HG03575 (cell line): Measurements from ENCODE around the gene KIF26B.
"Not testable (repeated sequence)": the region's sequence is repeated elsewhere in the genome, so short reads cannot be mapped to it uniquely, and the experiment has no call there.

ENCODE experiments used
- ATAC-seq: cut with Tn5 transposase; IDR thresholded peaks from one replicate; pipeline ENCODE4 v1.9.1; 2021; ENCODE audit not compliant: unreplicated experiment, insufficient number of reproducible peaks, low FRiP score; ENCODE audit errors: extremely low read depth

Gene KIF26B

DNA sequence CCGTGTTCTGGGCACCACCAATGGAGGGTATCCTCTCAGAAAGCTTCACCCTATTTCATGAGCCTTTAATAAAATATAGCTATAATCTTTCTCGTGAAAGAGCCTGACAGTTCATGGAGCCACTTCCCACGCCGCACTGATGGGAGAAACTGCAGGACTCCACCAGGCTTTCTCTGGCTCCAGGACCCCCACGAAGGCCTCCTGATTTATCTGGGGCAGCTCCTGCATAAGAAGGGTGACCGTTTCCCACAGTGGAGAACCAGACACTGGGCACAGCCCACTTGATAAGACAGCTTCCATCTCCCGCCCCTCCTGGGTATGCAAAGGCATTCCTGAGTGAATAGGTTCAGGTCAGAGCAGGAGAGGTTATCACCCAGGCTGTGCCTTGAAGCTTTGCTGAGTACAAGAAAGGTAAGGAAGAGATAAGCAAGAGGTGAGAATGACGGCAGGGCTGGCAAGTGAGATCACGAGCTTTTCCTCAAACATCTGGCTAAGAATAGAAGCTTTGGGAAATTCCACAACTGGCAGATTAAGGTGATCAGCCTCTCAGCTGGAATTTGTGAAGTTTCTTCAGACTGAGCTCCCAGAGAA lies 499.8 kb downstream of the KIF26B start:
- ATAC-seq = no peak

DNA sequence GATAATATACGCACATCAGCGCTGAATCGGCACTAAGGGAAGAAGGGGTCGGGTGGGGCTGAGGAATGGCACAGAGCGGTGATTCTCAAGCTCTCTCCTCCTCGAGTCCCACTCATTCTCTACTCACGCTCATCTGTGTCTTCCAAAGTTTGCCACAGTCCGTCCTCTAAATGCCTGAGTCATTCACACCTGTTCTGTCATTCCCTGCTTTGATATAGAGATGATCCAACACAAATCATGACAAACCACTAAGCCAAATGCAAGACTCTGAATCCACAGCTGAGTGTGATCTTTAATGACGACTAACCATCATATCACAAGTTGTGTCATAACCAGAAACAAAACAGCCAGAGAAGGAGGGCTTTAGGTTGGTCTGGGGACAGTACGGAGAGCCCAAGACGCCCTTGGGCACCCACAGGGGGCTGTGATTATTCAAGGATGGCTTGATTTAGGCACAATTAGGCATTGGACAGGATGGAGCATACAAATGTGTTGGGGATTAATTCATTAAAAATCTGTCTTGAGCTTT lies 501.5 kb downstream of the KIF26B start:
- no peak for ATAC-seq

DNA sequence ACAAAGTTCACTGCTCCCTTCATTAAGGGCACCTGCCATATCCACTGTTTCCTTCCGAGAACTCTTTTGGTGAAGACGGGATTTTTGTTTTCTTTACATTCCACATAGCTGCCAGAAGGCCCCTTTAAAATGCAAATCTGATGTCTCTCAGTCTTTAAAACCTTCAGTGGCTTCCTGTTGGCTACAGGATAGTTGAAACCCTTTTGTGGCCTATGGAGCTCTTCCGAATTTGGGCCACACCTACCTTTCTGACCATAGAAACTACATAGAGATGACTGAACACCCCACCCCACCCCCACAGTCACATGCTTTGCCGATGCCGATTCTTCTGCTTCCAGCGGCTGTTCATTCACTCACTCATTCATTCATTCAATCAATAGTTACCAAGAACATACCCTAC lies 502.6 kb downstream of the KIF26B start:
- no peak for ATAC-seq

DNA sequence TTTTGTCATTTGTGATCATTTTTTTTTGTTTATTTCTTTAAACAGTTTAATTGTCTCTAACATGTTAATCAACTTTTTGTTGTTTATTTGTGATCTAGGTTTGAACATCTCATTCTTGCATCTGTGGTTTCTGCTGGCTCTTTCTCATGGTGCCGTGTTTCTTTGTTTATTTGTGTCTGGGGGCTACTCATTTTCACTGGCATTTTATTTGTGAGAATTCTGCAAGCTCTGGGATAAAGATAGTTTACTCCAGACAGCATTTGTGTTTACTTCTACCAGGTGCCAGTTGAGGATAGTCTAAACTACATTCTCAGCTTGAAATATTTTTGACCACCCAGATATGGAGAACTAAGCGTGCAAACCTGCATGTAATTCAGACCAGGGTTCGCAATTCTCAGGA lies 508.6 kb downstream of the KIF26B start:
- no peak for ATAC-seq

DNA sequence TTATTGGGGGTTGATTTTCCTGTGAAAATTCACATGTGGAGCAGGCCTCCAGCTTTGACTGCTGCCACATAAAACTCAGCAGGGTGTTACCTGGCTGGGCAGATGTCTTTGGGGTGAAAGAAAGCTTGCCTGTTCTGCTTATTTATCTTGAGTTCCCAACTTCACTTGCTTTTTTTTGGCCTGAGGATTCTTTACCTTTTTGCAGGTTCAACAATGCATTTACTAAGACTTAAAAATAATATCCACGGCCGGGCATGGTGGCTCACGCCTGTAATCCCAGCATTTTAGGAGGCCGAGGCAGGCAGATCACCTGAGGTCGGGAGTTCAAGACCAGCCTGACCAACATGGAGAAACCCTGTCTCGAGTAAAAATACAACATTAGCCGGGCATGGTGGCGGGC lies 509.1 kb downstream of the KIF26B start:
- ATAC-seq = no peak

DNA sequence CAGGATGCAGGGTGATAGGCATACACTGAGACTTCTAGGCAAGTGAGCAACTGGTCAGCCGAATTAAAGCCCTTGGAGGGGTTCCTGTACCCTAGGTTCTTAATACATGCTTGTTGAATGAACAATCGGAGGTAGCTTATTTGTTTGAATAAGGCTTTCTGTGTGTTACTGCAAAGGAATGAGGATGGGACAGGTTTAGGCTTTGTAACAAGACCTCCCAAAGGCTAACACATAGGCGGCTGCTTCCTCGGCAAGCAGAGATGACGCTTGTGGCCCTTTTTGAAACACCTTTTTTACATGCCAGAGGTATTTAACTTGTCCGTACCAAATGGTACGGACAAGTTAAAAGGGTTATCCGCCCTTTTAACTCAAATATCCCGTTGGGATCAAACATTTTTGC lies 511.6 kb downstream of the KIF26B start:
- ATAC-seq = no peak

DNA sequence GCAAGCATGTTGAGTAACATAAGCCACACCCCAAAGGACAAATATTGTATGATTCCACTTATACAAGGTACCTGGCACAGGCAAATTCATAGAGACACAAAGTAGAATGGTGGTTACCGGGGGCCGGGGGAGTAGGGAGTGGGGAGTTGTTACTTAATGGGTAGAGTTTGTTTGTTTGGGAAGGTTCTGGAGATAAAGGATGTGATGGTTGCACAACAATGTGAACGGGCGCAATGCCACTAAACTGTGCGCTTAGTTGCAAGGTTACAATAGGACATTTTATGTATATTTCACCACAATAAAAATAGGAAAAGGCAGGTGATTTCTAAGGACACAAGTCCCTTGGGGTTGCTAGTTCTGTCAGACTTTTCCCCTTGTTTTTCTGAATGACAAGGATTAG lies 516.6 kb downstream of the KIF26B start:
- no peak for ATAC-seq

DNA sequence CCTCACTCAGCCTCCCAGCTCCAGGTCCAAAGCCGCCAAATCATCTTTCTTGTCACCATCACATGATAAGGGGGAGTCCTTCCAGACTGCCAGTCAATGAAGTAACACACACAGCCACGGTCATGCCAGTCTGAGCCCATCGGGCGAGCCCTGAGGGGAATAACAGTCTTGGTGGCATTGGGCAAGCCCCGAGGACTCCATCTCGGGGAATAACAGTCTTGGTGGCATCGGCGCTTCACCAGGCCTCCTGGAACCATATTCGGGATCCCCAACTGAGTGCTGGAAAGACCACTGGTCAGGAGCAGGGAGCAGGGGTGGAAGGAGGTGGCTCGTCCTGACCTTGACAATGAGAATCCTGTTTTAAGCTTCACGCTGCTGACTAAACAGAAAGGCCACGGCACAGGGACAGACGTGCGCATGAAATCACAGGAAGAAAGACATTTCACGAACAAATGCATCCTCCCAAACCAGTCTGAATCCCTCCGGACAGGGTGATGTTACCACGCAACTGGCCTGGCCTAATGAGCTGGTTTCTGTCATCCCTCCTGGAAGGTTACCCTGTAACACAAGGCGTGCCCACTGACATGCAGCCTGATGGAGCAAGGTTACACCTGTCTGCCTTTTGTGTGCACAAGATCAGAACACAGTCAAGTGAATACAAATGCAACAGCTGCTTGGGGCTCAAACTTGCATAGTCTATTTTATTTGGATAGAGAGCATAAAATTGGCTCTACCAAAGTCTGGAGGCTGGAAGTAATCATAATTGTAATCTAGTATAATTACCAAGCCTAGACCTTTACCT lies 517.4 kb downstream of the KIF26B start:
- ATAC-seq = no peak

DNA sequence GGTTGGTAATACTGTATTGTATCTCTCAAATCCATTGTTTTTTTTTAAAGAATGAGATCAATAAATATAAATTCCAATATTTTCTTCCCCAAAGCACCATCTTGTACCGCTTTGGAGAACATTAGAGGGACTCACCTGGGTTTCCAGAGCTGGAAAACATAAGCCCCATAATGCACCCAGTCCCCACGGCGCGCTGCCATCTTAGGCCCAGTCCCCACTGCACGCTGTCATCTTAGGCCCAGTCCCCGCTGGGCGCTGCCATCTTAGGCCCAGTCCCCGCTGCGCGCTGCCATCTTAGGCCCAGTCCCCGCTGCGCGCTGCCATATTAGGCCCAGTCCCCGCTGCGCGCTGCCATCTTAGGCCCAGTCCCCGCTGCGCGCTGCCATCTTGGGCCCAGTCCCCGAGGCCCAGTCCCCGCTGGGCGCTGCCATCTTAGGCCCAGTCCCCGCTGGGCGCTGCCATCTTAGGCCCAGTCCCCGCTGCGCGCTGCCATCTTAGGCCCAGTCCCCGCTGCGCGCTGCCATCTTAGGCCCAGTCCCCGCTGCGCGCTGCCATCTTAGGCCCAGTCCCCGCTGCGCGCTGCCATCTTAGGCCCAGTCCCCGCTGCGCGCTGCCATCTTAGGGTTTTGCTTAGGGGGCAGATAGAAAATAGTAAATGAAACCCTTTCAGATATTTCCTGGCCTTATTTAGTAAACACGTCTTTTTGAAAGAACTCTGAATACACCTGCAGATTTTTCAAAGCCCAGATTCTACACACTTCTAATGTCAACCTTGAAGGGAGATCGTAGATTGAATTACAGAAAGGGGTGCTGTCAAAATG lies 518.3 kb downstream of the KIF26B start:
- ATAC-seq = not testable (repeated sequence)

DNA sequence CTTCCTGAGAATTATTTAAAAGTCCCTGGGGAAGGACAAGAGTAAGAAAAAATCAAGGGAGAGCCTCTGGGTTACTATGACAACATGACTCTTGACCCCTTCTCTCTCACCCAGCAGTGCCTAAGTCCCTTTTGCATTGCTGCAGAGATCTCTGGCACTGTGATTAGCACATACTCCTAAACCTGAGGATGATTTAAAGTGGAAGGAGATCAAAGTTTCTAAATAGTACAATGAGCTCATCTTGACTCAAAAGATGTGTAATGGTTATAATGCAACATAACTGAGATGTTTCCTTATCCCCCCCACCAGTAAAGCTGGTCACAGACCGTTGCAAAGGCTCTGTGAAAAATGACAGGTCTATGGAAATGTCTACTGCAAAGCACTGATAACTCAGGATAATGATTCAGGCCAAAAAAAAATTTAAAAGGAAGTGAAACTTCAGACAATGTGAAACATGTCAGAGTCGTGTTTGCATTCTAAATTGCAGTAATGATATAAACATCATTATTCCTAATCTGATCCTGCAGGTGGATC lies 519.2 kb downstream of the KIF26B start:
- peak; percentile 63 for ATAC-seq

DNA sequence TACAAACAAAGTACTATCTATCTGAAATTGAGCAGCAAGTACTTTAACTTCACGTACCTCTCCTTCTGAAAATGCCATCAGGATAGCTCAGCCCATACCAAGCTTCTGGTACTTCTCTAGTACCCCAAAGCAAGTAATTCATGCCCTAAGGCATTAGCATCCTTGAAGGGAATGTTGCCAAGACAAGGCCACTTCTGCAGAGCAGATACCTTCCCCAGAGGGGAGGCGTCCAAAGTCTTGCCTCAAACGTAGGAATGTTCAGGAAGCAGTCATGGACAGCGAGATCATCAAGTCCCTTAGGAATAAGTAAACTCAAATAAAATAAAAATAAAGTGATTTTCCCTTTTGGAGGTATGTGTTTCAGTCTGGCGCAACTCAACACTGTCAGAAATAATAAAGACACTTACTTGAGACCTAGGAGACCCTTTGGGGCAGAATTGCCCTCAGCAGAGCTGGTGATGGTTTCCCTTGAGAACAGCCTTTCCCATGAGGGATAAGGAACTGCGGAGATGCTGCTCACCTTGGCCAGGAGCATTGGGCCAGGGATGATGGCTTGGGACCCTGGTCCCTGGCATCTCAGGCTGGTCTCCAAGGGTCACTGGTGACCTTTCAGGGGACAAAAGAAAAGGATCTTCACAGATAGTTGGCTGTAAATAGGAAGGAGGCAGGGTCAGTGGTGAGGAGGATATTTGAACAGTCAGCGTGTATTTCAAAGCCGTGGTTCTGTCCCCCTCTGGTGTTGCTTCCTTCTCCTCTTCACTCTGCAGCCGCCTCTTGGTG lies 522.9 kb downstream of the KIF26B start:
- ATAC-seq = no peak

DNA sequence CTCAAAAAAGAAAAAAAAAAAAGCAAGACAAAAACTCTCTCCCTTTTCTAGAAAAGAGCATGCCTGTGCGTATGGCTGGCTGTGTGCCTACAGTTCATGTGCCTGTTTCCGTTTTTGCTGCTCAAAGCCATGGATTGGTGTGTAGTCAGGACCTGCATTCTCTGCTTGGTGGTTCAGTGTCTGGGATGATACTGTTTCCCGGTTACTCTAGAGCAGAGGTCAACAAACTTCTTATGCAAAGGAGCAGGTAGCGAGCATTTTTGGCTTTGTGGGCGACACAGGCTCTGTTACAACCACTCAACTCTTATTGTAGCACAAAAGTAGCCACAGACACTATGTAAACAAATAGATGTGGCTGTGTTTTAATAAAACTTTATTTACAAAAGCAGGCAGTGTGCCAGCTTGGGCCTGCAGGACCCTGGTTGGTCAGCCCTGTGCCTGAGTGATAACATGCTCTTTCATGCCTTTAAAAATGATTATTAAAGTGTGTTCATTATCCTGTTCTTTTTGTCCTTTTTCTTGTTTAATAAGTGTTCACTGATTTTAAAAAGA lies 524.2 kb downstream of the KIF26B start:
- ATAC-seq = no peak

DNA sequence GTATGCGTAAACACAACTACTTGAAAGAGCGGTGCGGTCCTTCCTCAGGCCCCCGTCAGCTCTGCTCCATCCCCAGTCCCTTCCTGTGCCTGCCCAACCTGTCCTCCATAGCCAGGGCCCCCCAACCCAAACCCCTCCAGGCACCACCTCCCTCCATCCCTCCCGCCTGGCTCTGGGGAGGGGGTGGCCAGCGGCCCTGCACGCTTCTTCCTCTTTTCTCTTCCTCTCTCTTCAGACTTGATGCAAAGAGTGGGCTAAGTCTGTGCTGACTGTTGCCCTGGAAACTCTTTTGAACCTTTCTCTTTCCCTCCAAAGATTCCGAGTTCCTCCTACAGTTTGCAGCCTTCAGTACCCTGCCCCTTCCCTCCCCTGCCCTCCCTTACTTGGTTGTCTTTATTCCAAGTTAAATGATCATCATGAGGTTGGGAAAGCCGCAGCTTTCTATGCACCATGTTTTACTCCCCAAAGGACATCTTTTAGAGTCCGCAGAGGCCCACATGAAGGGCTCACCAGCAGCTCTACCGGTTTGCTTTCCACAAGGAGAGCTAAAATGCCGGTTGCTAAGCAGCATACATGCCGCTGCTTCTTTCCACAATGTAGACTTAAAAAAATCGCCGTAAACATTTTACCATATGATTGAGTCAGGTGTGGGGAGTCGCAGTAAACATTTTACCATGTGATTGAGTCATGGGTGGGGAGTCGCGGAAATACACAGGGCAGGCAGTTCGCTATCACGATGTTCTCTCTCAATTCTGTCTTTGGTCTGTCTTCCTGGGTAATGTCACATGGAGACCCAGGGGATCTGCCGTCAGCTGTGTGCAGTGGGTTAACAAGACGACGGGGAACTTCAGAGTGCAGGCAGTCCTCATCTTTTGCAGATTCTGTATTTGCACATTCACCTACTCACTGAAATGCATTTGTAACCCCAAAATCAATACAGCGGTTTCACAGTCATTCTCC lies 525.3 kb downstream of the KIF26B start:
- no peak for ATAC-seq

DNA sequence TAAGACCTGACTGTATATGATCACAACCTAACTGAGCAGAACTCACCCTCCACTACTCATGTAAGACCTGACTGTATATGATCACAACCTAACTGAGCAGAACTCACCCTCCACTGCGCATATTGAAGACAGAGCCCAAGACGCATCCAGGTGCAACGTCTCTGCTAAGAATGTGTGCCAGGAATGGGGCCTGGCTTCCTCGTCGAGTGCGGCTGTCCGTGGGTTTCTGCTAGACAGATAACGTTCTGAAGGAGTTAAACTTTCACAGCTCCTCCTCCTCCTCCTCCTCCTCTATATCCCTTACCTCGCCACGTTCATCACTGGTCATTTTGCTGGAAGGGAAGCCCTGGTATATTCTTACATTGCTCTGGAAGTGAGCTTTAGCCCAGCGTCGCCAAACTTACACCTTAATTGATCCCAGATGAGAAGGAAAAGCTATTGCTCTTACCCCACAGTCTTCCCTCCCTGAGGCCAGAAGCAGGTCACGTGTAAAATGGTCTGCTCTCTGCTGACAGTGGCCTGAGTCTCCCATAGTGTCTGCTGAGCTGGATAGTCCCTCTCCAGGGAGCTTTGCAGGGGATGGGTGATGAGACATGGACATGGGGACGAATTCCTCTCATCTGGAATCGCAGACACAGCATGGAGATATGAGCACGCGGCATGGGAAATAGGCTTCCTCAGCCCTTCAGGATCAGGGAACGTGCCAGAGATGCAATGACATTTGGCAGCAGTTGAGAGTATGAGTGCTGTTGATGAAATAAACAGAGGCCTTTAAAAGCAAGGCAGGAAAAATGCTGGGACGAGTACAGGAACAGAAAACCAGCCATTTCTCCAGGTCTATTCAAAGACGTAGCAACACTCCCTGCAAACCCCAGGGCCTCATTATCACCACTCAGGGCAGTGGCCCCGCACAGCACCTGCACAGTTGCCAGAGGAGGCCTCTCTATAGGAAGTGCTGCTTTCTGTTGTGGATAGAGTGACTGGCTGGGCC lies 528.1 kb downstream of the KIF26B start:
- ATAC-seq = no peak

DNA sequence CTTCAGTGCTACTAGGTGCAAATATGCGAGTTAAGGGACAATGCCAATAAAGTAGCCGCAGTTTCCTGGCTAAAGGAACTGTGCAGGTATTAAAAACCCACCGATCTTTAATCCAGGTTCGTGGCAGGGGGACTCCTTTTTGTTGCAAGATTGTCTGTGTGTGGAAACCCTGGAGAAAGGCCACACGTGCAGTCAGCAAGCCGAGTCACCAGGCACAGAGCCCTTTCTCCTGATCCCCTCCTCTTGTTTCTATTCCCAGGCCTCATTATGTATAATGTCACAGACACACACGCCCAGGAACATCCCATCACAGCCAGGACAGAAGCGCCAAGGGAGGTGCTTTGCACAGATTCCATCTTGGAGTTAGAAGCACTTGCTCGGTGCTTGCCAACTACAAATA lies 528.9 kb downstream of the KIF26B start:
- ATAC-seq = no peak

DNA sequence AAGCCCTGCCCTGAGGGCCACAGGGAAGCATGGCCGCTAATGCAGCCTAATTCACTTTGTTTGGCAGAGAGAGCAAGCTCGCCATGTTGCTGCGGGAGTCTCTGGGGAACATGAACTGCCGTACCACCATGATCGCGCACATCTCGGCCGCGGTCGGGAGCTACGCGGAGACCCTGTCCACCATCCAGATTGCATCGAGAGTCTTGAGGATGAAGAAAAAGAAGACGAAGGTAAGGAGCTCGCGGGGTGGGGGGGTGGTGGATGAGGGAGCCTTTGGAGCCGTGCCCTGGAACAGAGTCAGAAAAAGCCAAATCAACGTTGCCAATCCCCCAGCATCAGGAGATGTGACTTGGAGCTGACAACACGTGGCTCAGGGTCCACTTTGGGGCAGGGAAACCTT lies 529.4 kb downstream of the KIF26B start:
- no peak for ATAC-seq
